Endodermal cell (in vitro differentiated cells): Measurements from ENCODE around the gene MRTFA. TPM values are rescaled to one million over a fixed set of nuclear protein-coding genes. Genes with fewer than 3 reads are reported as not detected.

Experiments
- DNase-seq: peaks from one replicate; pipeline ENCODE4 v3.0.0-alpha.2; 2017
- H3K27ac ChIP-seq: 2 replicates; pipeline ENCODE4 v1.5.1; 2013; ENCODE audit warnings: mild to moderate bottlenecking, low read depth, low read length, moderate library complexity
- H3K27me3 ChIP-seq: 2 replicates; pipeline ENCODE4 v1.6.1; 2013; ENCODE audit warnings: mild to moderate bottlenecking, low read length, moderate library complexity; ENCODE audit not compliant: insufficient read depth, control insufficient read depth, poor library complexity, severe bottlenecking
- H3K36me3 ChIP-seq: 2 replicates; pipeline ENCODE4 v1.7.0; 2013; ENCODE audit warnings: mild to moderate bottlenecking, low read length, moderate library complexity; ENCODE audit not compliant: control insufficient read depth, insufficient read depth
- H3K4me1 ChIP-seq: one replicate; pipeline ENCODE4 v1.7.0; 2013; ENCODE audit warnings: low read length; ENCODE audit not compliant: control insufficient read depth, insufficient read depth
- H3K4me3 ChIP-seq: 2 replicates; pipeline ENCODE4 v1.5.1; 2013; ENCODE audit warnings: mild to moderate bottlenecking, low read length, moderate library complexity
- H3K9ac ChIP-seq: 2 replicates; pipeline ENCODE4 v1.6.1; 2013; ENCODE audit warnings: mild to moderate bottlenecking, low read length, moderate library complexity; ENCODE audit not compliant: poor library complexity, severe bottlenecking; ENCODE audit errors: extremely low read depth
- H3K9me3 ChIP-seq: 2 replicates; pipeline ENCODE4 v1.6.1; 2013; ENCODE audit warnings: mild to moderate bottlenecking, low read length, moderate library complexity; ENCODE audit not compliant: control insufficient read depth
- H3K27ac Mint-ChIP-seq: 2 replicates; pipeline ENCODE4 v1.8.0; 2020; ENCODE audit warnings: mixed read lengths
- H3K27me3 Mint-ChIP-seq: 2 replicates; pipeline ENCODE4 v1.8.0; 2021; ENCODE audit warnings: mild to moderate bottlenecking, mixed read lengths; ENCODE audit not compliant: insufficient read depth
- H3K36me3 Mint-ChIP-seq: 2 replicates; pipeline ENCODE4 v1.8.0; 2020; ENCODE audit warnings: low read depth, mixed read lengths
- H3K4me1 Mint-ChIP-seq: 2 replicates; pipeline ENCODE4 v1.8.0; 2020; ENCODE audit warnings: mixed read lengths
- H3K4me3 Mint-ChIP-seq: 2 replicates; pipeline ENCODE4 v1.8.0; 2020; ENCODE audit warnings: mild to moderate bottlenecking, moderate library complexity, mixed read lengths
- H3K9me3 Mint-ChIP-seq: 2 replicates; pipeline ENCODE4 v1.8.0; 2020; ENCODE audit warnings: mild to moderate bottlenecking, mixed read lengths
- WGBS, 2 experiments: methylation state at CpG; one replicate each; pipeline versions ENCODE4 v1.1.5 to v1.1.7; 2013; ENCODE audit warnings: missing lambda C conversion rate in 2 of 2, mixed read lengths in 1 of 2; ENCODE audit not compliant: insufficient coverage in 1 of 2, insufficient read length in 1 of 2; 5-methylcytosine and 5-hydroxymethylcytosine counted together
- total RNA-seq, 2 donors: library from RNA; stranded (reverse); fragmentation: NEBNext Ultra II Directional in 1 of 2; extraction: Animal tissue kit (Norgen Biotek cat#: 25700) in 1 of 2; gene quantifications; 2 replicates in 1 of 2; 3 replicates in 1 of 2; pipeline ENCODE4 v1.2.1, GENCODE V29; 2021
- TF ChIP-seq, protein P1 (sequence below): fragments of 200-600 bp; sonication (generic); conservative IDR thresholded peaks from 2 replicates; pipeline ENCODE4 v1.5.0; 2021; ENCODE audit warnings: antibody characterized with exemption, mild to moderate bottlenecking

MRTFA gene
- total RNA-seq, 2 donors from 2014 or later: 43.3 to 44.7 TPM

DNA sequence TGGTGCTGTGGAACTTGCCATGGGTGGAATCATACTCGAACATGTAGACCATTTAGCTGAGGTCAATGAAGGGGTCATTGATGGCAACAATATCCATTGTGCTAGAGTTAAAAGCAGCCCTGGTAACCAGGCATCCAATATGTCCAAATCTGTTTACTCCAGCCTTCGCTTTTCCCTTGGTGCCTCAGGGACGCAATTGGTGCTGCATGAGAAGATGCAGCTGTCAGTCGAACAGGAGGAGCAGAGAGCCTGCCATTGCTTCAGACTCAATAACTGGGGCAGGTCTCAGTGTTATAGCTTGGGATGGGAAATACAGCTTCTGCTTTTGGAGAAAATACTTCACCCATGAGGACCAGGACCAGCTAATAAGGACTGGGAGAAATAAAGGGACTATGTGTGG is 37.8 kb upstream of the MRTFA start:
- WGBS, 2 experiments: 96 to 100% methylated on average over 4 of the region's 4 CpGs
- TF ChIP-seq, protein P1, sequence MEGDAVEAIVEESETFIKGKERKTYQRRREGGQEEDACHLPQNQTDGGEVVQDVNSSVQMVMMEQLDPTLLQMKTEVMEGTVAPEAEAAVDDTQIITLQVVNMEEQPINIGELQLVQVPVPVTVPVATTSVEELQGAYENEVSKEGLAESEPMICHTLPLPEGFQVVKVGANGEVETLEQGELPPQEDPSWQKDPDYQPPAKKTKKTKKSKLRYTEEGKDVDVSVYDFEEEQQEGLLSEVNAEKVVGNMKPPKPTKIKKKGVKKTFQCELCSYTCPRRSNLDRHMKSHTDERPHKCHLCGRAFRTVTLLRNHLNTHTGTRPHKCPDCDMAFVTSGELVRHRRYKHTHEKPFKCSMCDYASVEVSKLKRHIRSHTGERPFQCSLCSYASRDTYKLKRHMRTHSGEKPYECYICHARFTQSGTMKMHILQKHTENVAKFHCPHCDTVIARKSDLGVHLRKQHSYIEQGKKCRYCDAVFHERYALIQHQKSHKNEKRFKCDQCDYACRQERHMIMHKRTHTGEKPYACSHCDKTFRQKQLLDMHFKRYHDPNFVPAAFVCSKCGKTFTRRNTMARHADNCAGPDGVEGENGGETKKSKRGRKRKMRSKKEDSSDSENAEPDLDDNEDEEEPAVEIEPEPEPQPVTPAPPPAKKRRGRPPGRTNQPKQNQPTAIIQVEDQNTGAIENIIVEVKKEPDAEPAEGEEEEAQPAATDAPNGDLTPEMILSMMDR: no peak
- H3K9me3 ChIP-seq: no peaks in the 10 kb centered on the region

DNA sequence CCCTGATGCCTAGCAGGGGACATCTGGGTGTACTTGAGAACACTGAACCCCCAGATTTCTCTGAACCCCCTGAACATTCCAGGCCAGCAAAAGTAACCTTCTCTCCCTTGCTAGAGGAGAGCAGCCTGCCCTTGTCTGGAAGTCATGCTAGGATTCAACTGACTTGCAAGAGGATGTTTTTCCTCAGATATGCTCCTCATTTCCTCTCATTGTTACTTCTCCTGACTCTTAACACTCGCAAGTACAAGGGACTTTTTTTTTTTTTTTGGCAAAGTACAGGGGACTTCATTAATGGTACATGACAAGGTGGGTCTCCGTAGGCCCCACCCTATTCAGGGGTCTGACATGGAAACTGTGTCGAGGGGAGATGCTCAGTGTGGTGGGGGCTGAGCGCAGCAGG is 36.5 kb upstream of the MRTFA start:
- no peak overlapping the region for H3K4me3 Mint-ChIP-seq
- 89 to 100% methylated on average over 1 to 4 of the region's 4 CpGs for WGBS, 2 experiments
- H3K4me1 ChIP-seq: no peaks in the 10 kb centered on the region
- H3K27ac ChIP-seq: no peak overlapping the region
- no peaks in the 10 kb centered on the region for H3K4me1 Mint-ChIP-seq
- H3K36me3 Mint-ChIP-seq: no peaks in the 10 kb centered on the region
- H3K27me3 ChIP-seq: no peaks in the 10 kb centered on the region
- no peak overlapping the region for H3K9ac ChIP-seq
- H3K27me3 Mint-ChIP-seq: no peaks in the 10 kb centered on the region
- H3K9me3 Mint-ChIP-seq: peaks cover 2% of the 10 kb centered on the region
- no peaks in the 10 kb centered on the region for H3K36me3 ChIP-seq
- no peak overlapping the region for H3K27ac Mint-ChIP-seq
- DNase-seq: no peak
- TF ChIP-seq, protein P1: no peak
- H3K4me3 ChIP-seq: no peak overlapping the region
- H3K9me3 ChIP-seq: no peaks in the 10 kb centered on the region

More for the DNA sequence above, 37.8 kb upstream of the MRTFA start:
- Histone ChIP-seq H3K4me1 (peaks cover 8% of the 10 kb centered on the region), H3K27ac (no peak overlapping the region), H3K27me3 (no peaks in the 10 kb centered on the region), H3K9ac (no peak overlapping the region), H3K36me3 (no peaks in the 10 kb centered on the region), H3K4me3 (no peak overlapping the region)
- no peak for DNase-seq
- Mint-ChIP-seq H3K4me1 (peaks cover 10% of the 10 kb centered on the region), H3K27me3 (peaks cover 1% of the 10 kb centered on the region), H3K4me3 (no peak overlapping the region), H3K36me3 (no peaks in the 10 kb centered on the region), H3K9me3 (peaks cover 2% of the 10 kb centered on the region), H3K27ac (no peak overlapping the region)

DNA sequence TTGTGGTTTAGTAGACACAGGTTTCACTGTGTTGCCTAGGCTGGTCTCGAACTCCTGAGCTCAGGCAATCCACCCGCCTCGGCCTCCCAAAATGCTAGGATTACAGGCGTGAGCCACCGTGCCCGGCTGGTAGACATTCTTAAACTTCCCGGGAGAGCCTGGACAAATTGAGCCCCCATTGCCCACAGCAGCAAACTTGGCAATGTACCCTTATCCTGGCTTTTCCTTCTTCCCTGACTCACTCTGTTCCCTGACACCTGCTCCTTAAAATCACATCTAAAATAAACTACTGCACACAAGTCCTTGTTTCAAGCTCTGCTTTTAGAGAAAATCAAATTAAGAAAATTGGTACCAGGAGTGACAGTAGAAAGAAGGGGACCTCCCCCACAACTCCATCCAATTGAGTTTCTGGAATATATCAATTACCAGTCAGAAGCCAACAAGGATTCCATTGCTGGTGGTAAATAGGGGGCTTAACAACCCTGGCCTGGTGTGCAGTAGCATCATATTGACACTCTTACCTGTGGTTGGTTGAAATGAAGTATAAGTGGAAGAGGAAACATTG is 35.4 kb upstream of the MRTFA start:
- WGBS, 2 experiments: 93 to 96% methylated on average over 4 to 7 of the region's 7 CpGs
- Mint-ChIP-seq H3K4me1 (no peaks in the 10 kb centered on the region), H3K27me3 (no peaks in the 10 kb centered on the region), H3K27ac (no peak overlapping the region), H3K36me3 (no peaks in the 10 kb centered on the region), H3K4me3 (no peak overlapping the region), H3K9me3 (peaks cover 2% of the 10 kb centered on the region)
- H3K9ac ChIP-seq: no peak overlapping the region
- no peaks in the 10 kb centered on the region for H3K27me3 ChIP-seq
- H3K4me1 ChIP-seq: no peaks in the 10 kb centered on the region
- DNase-seq: no peak
- TF ChIP-seq, protein P1: no peak
- no peak overlapping the region for H3K4me3 ChIP-seq
- H3K27ac ChIP-seq: no peak overlapping the region
- H3K36me3 ChIP-seq: no peaks in the 10 kb centered on the region
- H3K9me3 ChIP-seq: no peaks in the 10 kb centered on the region
